Choroid plexus epithelial cell (primary cell): Measurements from ENCODE around the gene ANXA3.
"Not testable (repeated sequence)": the region's sequence is repeated elsewhere in the genome, so short reads cannot be mapped to it uniquely, and the experiment has no call there.

Experiments used
- DNase-seq: peaks from one replicate; pipeline ENCODE4 v3.0.0-alpha.2; 2010; ENCODE audit warnings: low read depth
- H3K4me3 ChIP-seq: 2 replicates; pipeline ENCODE4 v1.5.1; 2011; ENCODE audit warnings: low read depth, mild to moderate bottlenecking, control low read depth, low read length, moderate library complexity
- CTCF ChIP-seq: conservative IDR thresholded peaks from 2 replicates; pipeline ENCODE4 v1.5.1; 2011; ENCODE audit warnings: low read depth, mild to moderate bottlenecking, control low read depth, inconsistent platforms, low read length, moderate library complexity

The ANXA3 gene

GRCh38 chr4:78551420-78552351 is at the start of gene ANXA3:
Gene ANXA3, plus strand, starts transcription at chr4:78551770. Its CDS starts 2,704 bp downstream, at chr4:78554474.
- no peak for DNase-seq
- TF ChIP-seq CTCF = no peak
- H3K4me3 ChIP-seq = peak within 1 kb of the TSS; percentile 70

GRCh38 chr4:78506260-78506659 is 45.3 kb upstream of the ANXA3 start:
- not testable (repeated sequence) for H3K4me3 ChIP-seq, DNase-seq

- H3K4me3 ChIP-seq = no peak overlapping the region
- no peak for TF ChIP-seq CTCF
- no peak for DNase-seq
Observed at GRCh38 chr4:78509043-78509442, 42.5 kb upstream of the ANXA3 start.

GRCh38 chr4:78510108-78510507 is 41.5 kb upstream of the ANXA3 start:
- no peak for TF ChIP-seq CTCF
- no peak overlapping the region for H3K4me3 ChIP-seq
- no peak for DNase-seq

- H3K4me3 ChIP-seq = no peak overlapping the region
- no peak for DNase-seq
- no peak for TF ChIP-seq CTCF
Observed at GRCh38 chr4:78510681-78511080, 40.9 kb upstream of the ANXA3 start.

GRCh38 chr4:78512357-78512920 is 39.1 kb upstream of the ANXA3 start:
- TF ChIP-seq CTCF = no peak
- DNase-seq = peak; percentile 25
- no peak overlapping the region for H3K4me3 ChIP-seq

- TF ChIP-seq CTCF = no peak
- H3K4me3 ChIP-seq = no peak overlapping the region
- DNase-seq = no peak
Observed at GRCh38 chr4:78513411-78513975, 38.1 kb upstream of the ANXA3 start.
